SU-DHL-6 (cell line): Measurements from ENCODE around the gene PALLD.

Experiments
- H2AFZ ChIP-seq: fragments of 200-600 bp; sonication (generic); 2 replicates; pipeline ENCODE4 v1.6.1; 2014; ENCODE audit warnings: low read depth, mild to moderate bottlenecking, moderate library complexity, mixed read lengths, antibody characterized with exemption, low read length; ENCODE audit not compliant: severe bottlenecking
- H3F3A ChIP-seq: fragments of 200-600 bp; shearing (Covaris generic); 2 replicates; pipeline ENCODE4 v1.6.0; 2016; ENCODE audit warnings: antibody characterized with exemption, mild to moderate bottlenecking; ENCODE audit not compliant: insufficient read depth
- H3K27ac ChIP-seq: fragments of 200-600 bp; sonication (generic); 2 replicates; pipeline ENCODE4 v1.5.1; 2016; ENCODE audit warnings: low read depth, mild to moderate bottlenecking, low read length, moderate library complexity, mixed read lengths
- H3K27me3 ChIP-seq: fragments of 200-600 bp; sonication (generic), shearing (Covaris generic); 2 replicates; pipeline ENCODE4 v1.6.0; 2014; ENCODE audit warnings: mild to moderate bottlenecking, low read length
- H3K36me3 ChIP-seq: fragments of 200-600 bp; sonication (generic); 2 replicates; pipeline ENCODE4 v1.6.1; 2014; ENCODE audit warnings: mild to moderate bottlenecking, low read length, mixed read lengths
- H3K4me2 ChIP-seq: fragments of 300-600, 200-600 bp; shearing (Covaris generic), sonication (generic); 2 replicates; pipeline ENCODE4 v1.6.0; 2014; ENCODE audit warnings: low read length, low read depth, mild to moderate bottlenecking; ENCODE audit not compliant: poor library complexity, severe bottlenecking
- H3K4me3 ChIP-seq: fragments of 200-600 bp; sonication (generic); 2 replicates; pipeline ENCODE4 v1.5.1; 2014; ENCODE audit warnings: antibody characterized with exemption, low read length, mild to moderate bottlenecking, mixed read lengths; ENCODE audit not compliant: insufficient read depth, poor library complexity, severe bottlenecking
- H3K79me2 ChIP-seq: fragments of 200-600 bp; sonication (generic); 2 replicates; pipeline ENCODE4 v1.6.1; 2014; ENCODE audit warnings: mild to moderate bottlenecking, low read length, moderate library complexity; ENCODE audit not compliant: insufficient read depth
- H3K9ac ChIP-seq: fragments of 200-600 bp; sonication (generic); 2 replicates; pipeline ENCODE4 v1.7.0; 2014; ENCODE audit warnings: mild to moderate bottlenecking, low read length
- H3K9me2 ChIP-seq: fragments of 200-600 bp; sonication (generic); replicated peaks from 2 replicates; pipeline ENCODE4 v1.6.1; 2014; ENCODE audit warnings: low read length; ENCODE audit not compliant: insufficient read depth
- H3K9me3 ChIP-seq: fragments of 200-600 bp; sonication (generic); 2 replicates; pipeline ENCODE4 v1.6.1; 2014; ENCODE audit warnings: low read length, mixed read lengths; ENCODE audit not compliant: insufficient read depth
- H4K20me1 ChIP-seq: fragments of 200-600 bp; sonication (generic); 2 replicates; pipeline ENCODE4 v1.6.1; 2014; ENCODE audit warnings: low read depth, mild to moderate bottlenecking, antibody characterized with exemption, low read length, moderate library complexity, mixed read lengths
- EZH2phosphoT487 ChIP-seq: fragments of 200-600 bp; sonication (generic), shearing (Covaris generic); conservative IDR thresholded peaks from 2 replicates; pipeline ENCODE4 v1.6.1; 2018; ENCODE audit warnings: mild to moderate bottlenecking, antibody characterized with exemption, low read length, moderate library complexity, mixed read lengths
- TF ChIP-seq, protein P1 (sequence below): fragments of 200-600 bp; sonication (generic); IDR thresholded peaks from one replicate; pipeline ENCODE4 v1.5.1; 2017; ENCODE audit warnings: antibody characterized with exemption, mild to moderate bottlenecking, low read length, moderate library complexity; ENCODE audit not compliant: insufficient read depth, poor library complexity, severe bottlenecking

Gene PALLD

DNA sequence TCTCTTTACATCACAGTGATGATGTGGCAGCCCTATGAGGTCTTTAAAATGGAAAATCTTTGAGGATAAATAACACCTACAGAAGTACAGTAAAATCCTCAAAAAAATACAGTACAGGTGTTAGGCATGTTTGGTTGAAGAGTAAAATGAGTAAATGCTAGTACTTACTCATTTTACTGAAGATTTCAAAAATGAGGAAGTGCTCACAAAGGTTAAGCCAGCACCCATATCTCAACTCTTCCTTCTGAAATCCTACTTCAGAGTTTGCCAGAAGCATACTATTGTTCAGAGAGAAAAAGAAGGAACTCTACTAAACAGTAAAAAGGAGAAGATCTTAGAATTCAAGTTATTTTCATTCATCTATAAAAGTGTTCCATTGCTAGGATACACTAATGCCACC lies 382.3 kb downstream of the PALLD start:
- no peaks in the 10 kb centered on the region for H3K9me3 ChIP-seq
- no peak overlapping the region for H3K9ac ChIP-seq
- no peaks in the 10 kb centered on the region for H4K20me1 ChIP-seq
- no peaks in the 10 kb centered on the region for H3K27me3 ChIP-seq
- H3K36me3 ChIP-seq, result no peaks in the 10 kb centered on the region
- H3K79me2 ChIP-seq, result no peaks in the 10 kb centered on the region
- H3K4me3 ChIP-seq, result no peak overlapping the region
- H2AFZ ChIP-seq, result no peak overlapping the region
- no peak for TF ChIP-seq EZH2phosphoT487
- TF ChIP-seq, protein P1, sequence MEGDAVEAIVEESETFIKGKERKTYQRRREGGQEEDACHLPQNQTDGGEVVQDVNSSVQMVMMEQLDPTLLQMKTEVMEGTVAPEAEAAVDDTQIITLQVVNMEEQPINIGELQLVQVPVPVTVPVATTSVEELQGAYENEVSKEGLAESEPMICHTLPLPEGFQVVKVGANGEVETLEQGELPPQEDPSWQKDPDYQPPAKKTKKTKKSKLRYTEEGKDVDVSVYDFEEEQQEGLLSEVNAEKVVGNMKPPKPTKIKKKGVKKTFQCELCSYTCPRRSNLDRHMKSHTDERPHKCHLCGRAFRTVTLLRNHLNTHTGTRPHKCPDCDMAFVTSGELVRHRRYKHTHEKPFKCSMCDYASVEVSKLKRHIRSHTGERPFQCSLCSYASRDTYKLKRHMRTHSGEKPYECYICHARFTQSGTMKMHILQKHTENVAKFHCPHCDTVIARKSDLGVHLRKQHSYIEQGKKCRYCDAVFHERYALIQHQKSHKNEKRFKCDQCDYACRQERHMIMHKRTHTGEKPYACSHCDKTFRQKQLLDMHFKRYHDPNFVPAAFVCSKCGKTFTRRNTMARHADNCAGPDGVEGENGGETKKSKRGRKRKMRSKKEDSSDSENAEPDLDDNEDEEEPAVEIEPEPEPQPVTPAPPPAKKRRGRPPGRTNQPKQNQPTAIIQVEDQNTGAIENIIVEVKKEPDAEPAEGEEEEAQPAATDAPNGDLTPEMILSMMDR, result no peak
- H3K27ac ChIP-seq, result no peak overlapping the region
- no peaks in the 10 kb centered on the region for H3K9me2 ChIP-seq
- H3K4me2 ChIP-seq, result no peak overlapping the region
- no peaks in the 10 kb centered on the region for H3F3A ChIP-seq

DNA sequence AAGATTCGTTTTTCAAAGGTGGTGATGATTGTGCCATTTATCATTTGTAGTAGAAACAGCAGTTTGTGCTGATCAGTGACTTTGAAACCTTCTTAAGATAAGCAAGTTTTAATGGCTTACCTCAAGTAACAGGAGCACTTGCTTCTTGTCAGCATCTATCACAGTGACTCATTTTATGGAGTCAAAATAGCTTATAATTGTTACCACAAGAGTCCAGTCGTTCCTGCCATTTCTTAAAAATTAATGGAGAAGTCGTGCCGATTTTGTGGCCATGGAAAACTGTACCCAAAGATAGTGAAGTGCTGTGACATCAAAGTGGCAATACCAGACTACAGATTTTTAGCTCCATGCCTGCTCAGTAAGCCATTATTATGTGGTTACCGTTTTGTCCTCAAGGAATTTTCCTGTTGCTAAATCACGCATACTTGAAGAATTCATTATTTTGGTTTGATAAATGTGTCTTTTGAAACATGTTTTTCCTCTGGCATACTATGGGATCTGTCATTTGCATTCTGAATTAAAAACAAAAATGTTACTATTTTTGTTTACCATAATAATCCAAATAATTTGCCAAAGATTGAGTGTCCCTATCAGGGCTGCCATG lies 383.3 kb downstream of the PALLD start:
- no peaks in the 10 kb centered on the region for H3K9me3 ChIP-seq
- no peaks in the 10 kb centered on the region for H4K20me1 ChIP-seq
- H3F3A ChIP-seq, result no peaks in the 10 kb centered on the region
- H3K36me3 ChIP-seq, result no peaks in the 10 kb centered on the region
- H3K27me3 ChIP-seq, result no peaks in the 10 kb centered on the region
- TF ChIP-seq EZH2phosphoT487, result no peak
- TF ChIP-seq, protein P1, result no peak
- H3K4me2 ChIP-seq, result no peak overlapping the region
- no peak overlapping the region for H3K9ac ChIP-seq
- no peak overlapping the region for H3K4me3 ChIP-seq
- no peak overlapping the region for H2AFZ ChIP-seq
- no peaks in the 10 kb centered on the region for H3K79me2 ChIP-seq
- no peaks in the 10 kb centered on the region for H3K9me2 ChIP-seq
- H3K27ac ChIP-seq, result no peak overlapping the region

DNA sequence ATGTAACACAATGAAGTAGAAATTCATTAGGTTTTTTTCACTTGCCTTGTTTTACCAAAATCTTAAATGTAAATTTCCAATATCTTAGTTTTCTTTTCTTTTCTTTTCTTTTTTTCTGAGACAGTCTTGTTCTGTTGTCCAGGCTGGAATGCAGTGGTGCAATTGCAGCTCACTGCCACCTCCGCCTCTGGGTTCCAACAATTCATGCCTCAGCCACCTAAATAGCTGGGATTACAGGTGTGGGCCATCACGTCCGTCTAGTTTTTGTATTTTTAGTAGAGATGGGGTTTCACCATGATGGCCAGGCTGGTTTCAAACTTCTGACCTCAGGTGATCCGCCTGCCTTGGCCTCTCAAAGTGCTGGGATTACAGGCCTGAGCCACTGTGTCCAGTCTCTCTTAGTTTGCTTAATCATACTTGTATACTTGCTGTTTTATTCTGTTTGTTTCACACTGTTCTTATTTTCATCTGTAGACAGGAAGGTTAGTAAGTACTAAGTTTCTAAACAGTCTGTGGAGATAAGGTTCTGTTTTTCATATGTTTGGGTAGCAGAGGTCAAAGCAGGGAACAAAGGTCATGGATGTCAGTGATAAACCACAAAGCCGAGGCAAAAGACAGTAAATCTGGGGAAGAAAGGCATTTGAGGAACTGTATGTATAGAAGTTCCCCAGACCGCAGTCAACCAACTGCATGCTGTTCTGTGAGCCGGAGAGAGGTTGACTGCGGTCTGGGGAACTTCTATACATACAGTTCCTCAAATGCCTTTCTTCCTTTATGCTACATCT lies 384.2 kb downstream of the PALLD start:
- Histone ChIP-seq H3K27ac (no peak overlapping the region), H3K27me3 (no peaks in the 10 kb centered on the region), H3K9ac (no peak overlapping the region), H3K36me3 (no peaks in the 10 kb centered on the region), H3K4me3 (no peak overlapping the region), H2AFZ (no peak overlapping the region), H3K4me2 (no peak overlapping the region), H3K79me2 (no peaks in the 10 kb centered on the region), H3K9me3 (no peaks in the 10 kb centered on the region), H4K20me1 (no peaks in the 10 kb centered on the region), H3F3A (no peaks in the 10 kb centered on the region), H3K9me2 (no peaks in the 10 kb centered on the region)
- TF ChIP-seq, protein P1, result no peak
- TF ChIP-seq EZH2phosphoT487, result no peak
